ENCODE results near the gene SCYGR7. TPM values are rescaled to one million over a fixed set of nuclear protein-coding genes. Genes with fewer than 3 reads are reported as not detected.

The SCYGR7 gene
- total RNA-seq, 1 experiment from 2014 or later = not detected

DNA sequence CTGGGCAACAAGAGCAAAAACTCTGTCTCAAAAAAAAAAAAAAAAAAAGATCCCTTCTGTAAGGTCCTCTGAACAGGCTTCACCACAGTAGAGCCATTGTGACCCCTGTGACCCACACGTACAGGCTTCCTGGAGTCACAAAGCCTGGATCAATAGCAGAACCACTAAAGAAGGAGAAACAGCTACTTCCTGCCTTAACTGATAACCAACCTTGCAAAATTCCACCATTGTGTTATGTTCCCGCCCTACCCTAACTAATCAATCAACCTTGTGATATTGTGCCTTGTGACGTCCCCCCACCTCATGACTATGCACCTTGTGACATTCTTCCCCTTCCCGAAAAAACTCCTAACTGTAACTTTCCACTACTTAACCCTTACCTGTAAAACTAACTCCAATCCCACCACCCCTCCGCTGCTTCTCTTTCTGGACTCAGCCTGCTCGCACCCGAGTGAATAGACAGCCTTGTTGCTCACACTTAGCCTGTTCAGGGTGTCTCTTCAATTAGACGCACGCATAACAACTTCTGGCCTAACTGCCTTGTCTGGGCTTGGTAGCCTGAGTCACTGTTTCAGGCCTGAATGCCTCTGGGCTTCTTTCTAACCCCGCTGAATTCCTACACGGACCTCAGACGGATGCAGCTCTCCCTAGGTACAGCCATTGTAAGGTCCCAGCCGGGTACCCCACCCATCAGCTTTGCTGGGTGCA is 31.4 kb downstream of the SCYGR7 start:
- no peak for DNase-seq (ENCODE audit: low spot score)

DNA sequence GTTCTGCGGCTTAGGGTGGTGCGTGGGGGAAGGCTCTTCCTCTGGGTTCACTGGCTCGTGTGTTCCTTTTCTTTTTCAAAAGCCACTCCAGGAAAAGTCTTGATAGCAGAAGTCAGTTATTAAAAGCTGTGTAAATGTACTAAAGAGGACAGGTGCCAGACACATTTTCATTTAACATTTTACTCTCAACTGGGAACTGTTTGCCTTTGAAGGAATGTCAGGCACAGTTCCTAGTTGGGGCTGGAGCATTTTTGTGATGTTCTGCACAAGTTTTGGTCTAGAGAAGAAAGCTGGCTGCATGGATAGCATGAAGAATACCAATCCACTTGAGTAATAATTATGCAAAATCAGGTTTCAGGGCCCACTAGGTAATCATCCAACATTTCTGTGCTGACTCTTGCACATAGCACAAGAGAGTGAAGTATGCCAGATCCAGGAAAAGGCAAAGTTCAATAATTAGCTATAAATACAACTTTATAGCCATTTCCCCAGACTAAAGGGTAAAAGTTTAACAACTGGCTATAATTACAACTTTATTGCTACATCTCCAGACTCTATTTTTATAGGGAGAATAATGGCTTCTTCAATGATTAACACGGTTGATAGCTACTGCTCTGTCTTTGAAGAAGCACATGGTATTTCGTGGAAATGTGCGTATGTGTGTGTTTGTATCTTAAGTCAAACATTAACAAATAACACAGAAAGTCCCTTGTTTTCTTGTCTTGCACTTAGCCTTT is 33.8 kb downstream of the SCYGR7 start:
- no peak for DNase-seq (ENCODE audit: low spot score)

- no peak for DNase-seq (ENCODE audit: low spot score)
These were observed 37.7 kb downstream of the SCYGR7 start for GRCh38 chr2:227765788-227766372.

DNA sequence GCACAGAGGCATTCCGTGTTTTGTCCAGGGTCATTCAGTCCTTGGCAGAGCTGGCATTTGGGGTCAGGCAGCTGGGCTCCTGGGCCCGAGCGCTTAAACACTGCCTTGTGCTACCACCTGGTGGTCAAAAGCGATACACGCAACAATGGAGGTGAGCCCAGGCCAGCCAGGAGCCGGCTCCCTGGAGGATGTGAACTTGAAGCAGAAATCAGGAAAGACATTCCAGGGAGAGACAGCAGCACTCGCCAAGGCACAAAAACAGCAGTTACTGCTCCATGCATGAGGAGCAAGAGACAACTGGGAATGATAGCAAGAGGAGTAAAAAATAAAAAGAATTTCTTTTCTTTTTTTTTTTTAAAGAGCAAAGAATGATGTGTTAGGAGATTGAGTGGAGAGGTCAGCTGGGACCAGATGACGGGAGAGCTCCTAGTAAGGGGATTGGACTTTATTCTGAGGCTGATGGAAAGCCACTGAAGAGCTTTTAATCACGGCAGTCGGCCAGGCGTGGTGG is 38.3 kb downstream of the SCYGR7 start:
- peak; percentile 72 for DNase-seq (ENCODE audit: low spot score)

- no peak for DNase-seq (ENCODE audit: low spot score)
These were observed 39.7 kb downstream of the SCYGR7 start for GRCh38 chr2:227767830-227768229.

- no peak for DNase-seq (ENCODE audit: low spot score)
These were observed 44.1 kb downstream of the SCYGR7 start for GRCh38 chr2:227772197-227772661.

GRCh38 chr2:227772932-227773331 is 44.8 kb downstream of the SCYGR7 start:
- no peak for DNase-seq (ENCODE audit: low spot score)

DNA sequence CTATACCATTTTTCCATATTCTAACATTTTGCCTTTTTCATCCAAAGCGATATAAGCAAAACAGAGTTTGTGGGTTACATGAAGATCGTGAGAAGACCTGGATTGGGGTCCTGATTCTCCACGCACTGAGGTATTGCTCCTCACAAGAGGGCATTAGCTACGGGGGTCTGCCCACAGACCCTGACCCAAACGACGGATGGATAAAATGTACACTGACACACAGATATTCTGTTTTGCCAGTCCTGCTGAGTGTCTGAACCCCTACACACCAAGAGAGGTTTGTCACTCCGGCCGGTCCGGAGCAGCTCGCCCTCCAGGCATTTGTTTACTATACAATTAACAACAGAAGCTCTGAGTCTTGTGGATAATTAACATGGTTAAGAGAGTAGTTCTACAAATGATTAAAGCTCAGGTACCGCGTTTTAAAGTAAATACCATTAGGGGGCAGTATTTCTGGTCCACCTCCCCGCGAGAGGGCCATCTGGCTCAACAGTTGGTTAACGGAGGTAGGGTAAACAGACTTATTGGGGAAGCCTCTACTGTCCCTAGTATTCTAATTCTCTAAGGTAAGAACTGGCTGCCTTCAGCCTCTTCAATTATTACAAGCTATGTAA is 46.0 kb downstream of the SCYGR7 start:
- peak; percentile 13 for DNase-seq (ENCODE audit: low spot score)

- DNase-seq (ENCODE audit: low spot score) = no peak
These were observed 47.0 kb downstream of the SCYGR7 start for GRCh38 chr2:227774895-227775842.

Other genes with a start within 250 kb of the SCYGR7 start
- not detected in 2 replicates for gene SCYGR2, start 129.4 kb upstream of the SCYGR7 start, total RNA-seq (2014; rRNA removed; shearing (Covaris generic))
- gene SCYGR3, start 113.5 kb upstream of the SCYGR7 start, total RNA-seq (2014; rRNA removed; shearing (Covaris generic)) = not detected in 2 replicates
- not detected in 2 replicates for gene SCYGR4, start 110.8 kb upstream of the SCYGR7 start, total RNA-seq (2014; rRNA removed; shearing (Covaris generic))
- not detected in 2 replicates for gene SCYGR5, start 61.5 kb upstream of the SCYGR7 start, total RNA-seq (2014; rRNA removed; shearing (Covaris generic))
- 0.07 and 0.10 TPM in 2 replicates for gene SLC19A3, start 10.3 kb upstream of the SCYGR7 start, total RNA-seq (2014; rRNA removed; shearing (Covaris generic))
- not detected in 2 replicates for gene SCYGR6, start 3.6 kb upstream of the SCYGR7 start, total RNA-seq (2014; rRNA removed; shearing (Covaris generic))
- gene SCYGR8, start 17.6 kb downstream of the SCYGR7 start, total RNA-seq (2014; rRNA removed; shearing (Covaris generic)) = not detected in 2 replicates
- not detected in 2 replicates for gene CCL20, start 85.5 kb downstream of the SCYGR7 start, total RNA-seq (2014; rRNA removed; shearing (Covaris generic))
- gene DAW1, start 143.3 kb downstream of the SCYGR7 start, total RNA-seq (2014; rRNA removed; shearing (Covaris generic)) = 1.7 and 2.0 TPM in 2 replicates

Data from A172 (cell line).